Measurements from ENCODE around the gene MYADML2.

Gene MYADML2, protein sequence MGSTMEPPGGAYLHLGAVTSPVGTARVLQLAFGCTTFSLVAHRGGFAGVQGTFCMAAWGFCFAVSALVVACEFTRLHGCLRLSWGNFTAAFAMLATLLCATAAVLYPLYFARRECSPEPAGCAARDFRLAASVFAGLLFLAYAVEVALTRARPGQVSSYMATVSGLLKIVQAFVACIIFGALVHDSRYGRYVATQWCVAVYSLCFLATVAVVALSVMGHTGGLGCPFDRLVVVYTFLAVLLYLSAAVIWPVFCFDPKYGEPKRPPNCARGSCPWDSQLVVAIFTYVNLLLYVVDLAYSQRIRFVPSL

DNA sequence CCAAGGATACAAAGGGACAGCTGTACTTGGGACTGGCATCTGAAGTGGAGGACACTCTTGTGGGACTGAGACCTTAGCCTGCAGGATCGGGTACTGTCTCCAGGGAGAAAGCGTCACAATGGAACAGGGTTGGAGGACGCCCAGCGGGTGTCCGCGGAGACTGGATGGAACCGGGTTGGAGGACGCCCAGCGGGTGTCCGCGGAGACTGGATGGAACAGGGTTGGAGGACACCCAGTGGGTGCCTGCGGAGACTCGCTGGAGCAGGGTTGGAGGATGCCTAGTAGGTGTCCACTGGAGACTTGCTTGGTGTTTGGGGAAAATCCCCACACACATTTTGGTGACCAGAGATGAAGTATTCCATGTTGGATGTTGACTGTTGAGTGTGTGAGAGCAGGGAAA is at the start of gene MYADML2:
TSS of gene MYADML2 (minus strand) at position 45 of the 400 bp plus-strand sequence. CDS start 5,492 bp downstream, outside the sequence.
- no CpG with 5 or more reads among the region's 13 CpGs for WGBS (ENCODE audit: insufficient coverage, insufficient read length)
- Histone ChIP-seq H3K27ac (ENCODE audit: low read length) (no peak within 1 kb of the TSS), H3K9me3 (ENCODE audit: control insufficient read depth, insufficient read depth, low read length) (no peaks in the 10 kb centered on the region), H3K4me1 (ENCODE audit: control insufficient read depth, insufficient read depth, low read length) (no peaks in the 10 kb centered on the region; the same call in 1 of the 2 replicates), H3K27me3 (ENCODE audit: control insufficient read depth, insufficient read depth, low read length) (no peaks in the 10 kb centered on the region), H3K4me3 (ENCODE audit: low read length) (no peak within 1 kb of the TSS), H3K36me3 (ENCODE audit: control insufficient read depth, insufficient read depth, low read length) (no peaks in the 10 kb centered on the region)
- no peak for DNase-seq (ENCODE audit: low read depth, low spot score)

DNA sequence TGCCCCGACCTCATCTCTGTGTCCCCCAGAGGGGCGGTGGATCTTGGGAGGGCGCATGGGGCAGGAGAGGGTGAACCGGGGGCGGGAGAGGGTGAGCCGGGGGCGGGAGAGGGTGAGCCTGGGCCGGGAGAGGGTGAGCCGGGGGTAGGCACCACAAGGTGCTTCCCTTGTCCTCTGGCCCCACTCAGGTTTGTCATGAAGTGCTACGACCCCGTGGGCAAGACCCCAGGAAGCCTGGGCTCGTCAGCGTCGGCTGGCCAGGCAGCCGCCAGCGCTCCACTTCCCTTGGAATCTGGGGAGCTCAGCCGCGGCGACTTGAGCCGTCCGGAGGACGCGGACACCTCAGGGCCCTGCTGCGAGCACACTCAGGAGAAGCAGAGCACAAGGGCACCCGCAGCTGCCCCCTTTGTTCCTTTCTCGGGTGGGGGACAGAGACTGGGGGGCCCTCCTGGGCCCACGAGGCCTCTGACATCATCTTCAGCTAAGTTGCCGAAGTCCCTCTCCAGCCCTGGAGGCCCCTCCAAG is 49.3 kb upstream of the MYADML2 start:
- H3K9me3 ChIP-seq (ENCODE audit: control insufficient read depth, insufficient read depth, low read length) = no peaks in the 10 kb centered on the region
- H3K36me3 ChIP-seq (ENCODE audit: control insufficient read depth, insufficient read depth, low read length) = 0 out of 2 replicates have a peak, but pooled peaks cover 2% of the 10 kb centered on the region
- no CpG with 5 or more reads among the region's 28 CpGs for WGBS (ENCODE audit: insufficient coverage, insufficient read length)
- H3K4me3 ChIP-seq (ENCODE audit: low read length) = no peak overlapping the region
- DNase-seq (ENCODE audit: low read depth, low spot score) = no peak
- H3K4me1 ChIP-seq (ENCODE audit: control insufficient read depth, insufficient read depth, low read length) = peaks cover 14% of the 10 kb centered on the region
- no peaks in the 10 kb centered on the region for H3K27me3 ChIP-seq (ENCODE audit: control insufficient read depth, insufficient read depth, low read length)
- no peak overlapping the region for H3K27ac ChIP-seq (ENCODE audit: low read length)

DNA sequence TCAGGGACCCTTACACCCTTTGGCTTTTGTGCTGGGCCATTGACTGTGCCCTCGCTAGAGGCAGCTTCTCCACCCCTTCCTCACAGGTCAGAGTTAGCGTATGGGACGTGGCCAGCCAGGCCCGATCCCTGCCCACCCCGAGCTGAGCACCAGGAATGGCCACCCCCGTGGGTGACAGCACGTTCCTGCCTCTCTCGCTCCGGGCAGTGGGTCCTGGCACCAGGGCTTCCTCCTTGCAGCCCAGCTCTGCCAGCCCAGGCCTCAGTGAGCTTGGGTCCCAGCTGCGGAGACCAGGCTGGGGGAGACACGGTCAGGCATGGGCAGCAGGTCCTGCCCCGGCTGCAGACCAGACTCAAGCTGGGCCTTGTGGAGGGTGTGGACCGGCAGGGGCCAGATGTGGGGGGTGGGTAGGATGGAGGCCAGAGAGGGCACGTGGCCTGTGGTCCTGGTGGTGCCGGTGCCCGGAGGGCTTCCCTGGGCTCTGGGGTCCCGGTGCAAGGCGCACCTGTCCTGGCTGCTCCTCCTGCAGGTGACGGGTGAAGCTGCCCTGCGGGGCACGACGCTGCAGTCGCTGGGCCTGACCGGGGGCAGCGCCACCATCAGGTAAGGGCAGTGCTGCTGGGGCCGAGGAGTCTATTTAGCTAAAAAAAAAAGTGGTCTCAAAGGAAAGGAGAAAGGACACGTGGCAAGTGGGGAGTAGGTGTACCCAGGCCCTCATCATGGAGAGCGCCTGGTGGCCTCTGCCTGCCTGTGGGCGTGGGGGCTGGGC is 48.6 kb upstream of the MYADML2 start:
- peaks cover 14% of the 10 kb centered on the region for H3K4me1 ChIP-seq (ENCODE audit: control insufficient read depth, insufficient read depth, low read length)
- no peak overlapping the region for H3K27ac ChIP-seq (ENCODE audit: low read length)
- no peak overlapping the region for H3K4me3 ChIP-seq (ENCODE audit: low read length)
- H3K9me3 ChIP-seq (ENCODE audit: control insufficient read depth, insufficient read depth, low read length) = no peaks in the 10 kb centered on the region
- WGBS (ENCODE audit: insufficient coverage, insufficient read length) = no CpG with 5 or more reads among the region's 29 CpGs
- no peak for DNase-seq (ENCODE audit: low read depth, low spot score)
- no peaks in the 10 kb centered on the region for H3K27me3 ChIP-seq (ENCODE audit: control insufficient read depth, insufficient read depth, low read length)
- 0 out of 2 replicates have a peak, but pooled peaks cover 2% of the 10 kb centered on the region for H3K36me3 ChIP-seq (ENCODE audit: control insufficient read depth, insufficient read depth, low read length)

DNA sequence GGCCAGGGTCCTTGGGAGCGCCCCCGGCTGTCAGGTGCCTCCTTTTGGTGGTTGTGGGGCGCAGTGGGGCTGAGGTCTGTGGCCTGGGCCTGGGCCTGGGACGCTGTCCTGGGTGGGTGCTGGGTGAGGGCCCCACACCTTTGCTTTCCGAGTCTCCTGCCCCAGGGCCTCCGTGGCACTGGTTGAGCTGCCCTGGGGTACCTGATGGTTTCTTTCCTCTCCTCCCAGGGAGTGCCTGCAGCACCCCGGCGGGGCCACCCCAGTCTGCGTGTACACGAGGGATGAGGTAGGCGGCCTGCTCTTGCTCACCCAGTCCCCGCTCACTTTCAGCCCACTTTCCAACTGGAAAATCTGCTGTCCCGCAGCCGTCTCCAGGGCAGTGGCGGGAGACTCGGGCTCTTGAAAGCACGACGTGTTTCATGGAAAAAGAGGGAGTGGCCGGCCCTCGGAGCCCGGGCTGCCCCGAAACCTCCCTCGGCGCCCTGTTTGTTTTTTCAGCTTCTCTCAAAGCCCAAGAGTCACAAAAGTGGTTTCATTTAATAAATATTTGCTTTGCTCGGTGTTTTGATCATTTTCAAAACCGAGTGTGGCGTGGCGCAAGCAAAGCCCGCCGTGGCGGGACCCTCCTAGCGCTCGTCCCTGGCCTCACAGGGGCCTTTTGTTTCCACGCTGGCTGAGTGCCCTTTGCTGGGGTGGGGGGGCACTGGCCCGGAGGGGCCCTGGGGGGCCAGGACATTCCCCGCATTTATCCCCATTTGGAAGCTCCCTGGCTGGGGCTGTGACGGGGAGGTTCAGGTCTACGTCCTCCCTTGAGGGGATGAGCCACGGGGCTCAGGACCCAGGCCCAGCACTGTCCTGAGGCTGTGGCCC is 47.8 kb upstream of the MYADML2 start:
- no CpG with 5 or more reads among the region's 39 CpGs for WGBS (ENCODE audit: insufficient coverage, insufficient read length)
- no peak for DNase-seq (ENCODE audit: low read depth, low spot score)
- no peaks in the 10 kb centered on the region for H3K27me3 ChIP-seq (ENCODE audit: control insufficient read depth, insufficient read depth, low read length)

DNA sequence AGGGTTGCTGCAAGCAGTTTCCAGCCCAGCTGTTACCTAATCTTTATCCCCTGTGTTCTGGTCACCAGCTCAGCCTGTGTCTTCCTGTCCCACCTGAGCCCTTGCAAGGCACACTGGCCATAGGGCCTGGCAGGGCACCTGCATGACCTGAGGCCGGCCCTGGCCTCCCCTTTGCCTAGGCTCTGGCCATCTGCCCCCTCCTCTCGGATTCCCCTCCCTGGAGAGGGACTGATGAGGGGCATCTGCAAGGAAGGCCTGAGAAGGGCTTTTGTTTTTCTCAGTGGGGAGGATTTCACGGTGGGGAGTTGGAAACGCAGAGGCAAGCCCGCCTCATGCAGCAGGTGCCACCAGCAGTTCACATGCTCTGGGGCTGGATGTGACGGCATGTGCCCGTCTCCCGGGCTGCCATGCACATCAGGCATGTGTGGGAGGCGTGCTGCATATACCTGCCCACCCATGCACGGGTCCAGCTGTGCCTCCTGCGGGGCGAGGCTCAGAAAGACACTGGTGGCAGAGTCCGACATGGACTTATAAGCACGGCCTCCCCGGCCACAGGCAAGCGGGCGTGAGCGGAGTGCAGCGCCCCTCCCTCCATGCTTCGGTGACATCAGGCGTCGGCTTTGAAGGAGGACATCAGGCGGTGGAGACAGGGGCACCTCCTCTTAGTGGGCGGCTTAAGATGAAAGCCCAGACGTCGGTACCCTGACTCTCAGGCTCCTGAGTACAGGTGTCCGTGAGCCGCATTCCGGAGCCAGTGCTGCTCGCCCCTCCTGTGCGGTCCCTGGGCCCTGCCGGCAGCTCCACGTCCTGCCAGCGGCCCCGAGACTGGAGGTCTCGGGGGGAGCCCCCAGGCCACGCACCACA is 46.9 kb upstream of the MYADML2 start:
- 0 out of 2 replicates have a peak, but pooled peaks cover 4% of the 10 kb centered on the region for H3K36me3 ChIP-seq (ENCODE audit: control insufficient read depth, insufficient read depth, low read length)
- peaks cover 13% of the 10 kb centered on the region for H3K4me1 ChIP-seq (ENCODE audit: control insufficient read depth, insufficient read depth, low read length)
- no peak for DNase-seq (ENCODE audit: low read depth, low spot score)
- H3K9me3 ChIP-seq (ENCODE audit: control insufficient read depth, insufficient read depth, low read length) = no peaks in the 10 kb centered on the region
- WGBS (ENCODE audit: insufficient coverage, insufficient read length) = no CpG with 5 or more reads among the region's 37 CpGs
- H3K27ac ChIP-seq (ENCODE audit: low read length) = no peak overlapping the region
- no peak overlapping the region for H3K4me3 ChIP-seq (ENCODE audit: low read length)
- H3K27me3 ChIP-seq (ENCODE audit: control insufficient read depth, insufficient read depth, low read length) = no peaks in the 10 kb centered on the region

More for the DNA sequence above, 47.8 kb upstream of the MYADML2 start:
- peaks cover 13% of the 10 kb centered on the region for H3K4me1 ChIP-seq (ENCODE audit: control insufficient read depth, insufficient read depth, low read length)
- 0 out of 2 replicates have a peak, but pooled peaks cover 2% of the 10 kb centered on the region for H3K36me3 ChIP-seq (ENCODE audit: control insufficient read depth, insufficient read depth, low read length)
- H3K9me3 ChIP-seq (ENCODE audit: control insufficient read depth, insufficient read depth, low read length) = no peaks in the 10 kb centered on the region
- no peak overlapping the region for H3K27ac ChIP-seq (ENCODE audit: low read length)
- no peak overlapping the region for H3K4me3 ChIP-seq (ENCODE audit: low read length)

DNA sequence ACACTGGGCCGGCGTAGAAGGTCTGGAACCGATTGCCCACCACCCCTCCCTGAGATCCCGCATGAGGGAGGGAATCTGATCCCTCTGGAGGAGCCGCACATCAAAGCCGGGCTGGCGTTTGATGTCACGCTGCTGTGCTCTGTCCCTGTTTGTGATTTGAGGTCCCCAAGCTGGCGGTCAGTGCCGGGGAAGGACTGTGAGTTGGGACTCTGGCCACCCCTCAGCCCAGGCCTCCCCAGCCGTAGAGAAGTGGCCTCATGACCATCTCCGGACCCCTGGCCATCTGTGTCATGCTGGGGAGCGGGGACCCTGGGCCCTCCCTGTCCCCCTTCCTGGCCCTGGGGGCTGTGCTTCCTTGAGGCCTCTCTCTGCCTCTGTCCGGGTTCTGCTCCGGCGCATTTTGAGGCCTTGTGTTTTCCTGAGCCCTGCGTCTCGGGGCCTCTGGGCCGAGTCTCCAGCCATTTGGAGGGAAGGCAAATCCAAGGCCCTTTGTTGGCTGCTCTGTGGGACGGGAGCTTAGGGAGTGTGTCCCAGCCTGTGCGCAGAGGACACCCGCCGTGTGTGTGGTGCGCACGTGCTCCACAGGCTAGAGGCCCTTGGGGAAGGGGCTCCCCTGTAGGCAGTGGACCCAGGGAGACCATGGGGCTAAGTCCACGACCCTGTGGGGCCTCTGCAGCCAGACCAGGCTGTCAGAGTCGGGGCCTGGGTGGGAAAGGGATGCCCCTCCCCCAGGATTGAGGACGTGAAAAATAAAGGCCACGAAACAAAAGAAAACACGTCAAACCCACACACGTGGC is 45.5 kb upstream of the MYADML2 start:
- WGBS (ENCODE audit: insufficient coverage, insufficient read length) = no CpG with 5 or more reads among the region's 31 CpGs
- H3K9me3 ChIP-seq (ENCODE audit: control insufficient read depth, insufficient read depth, low read length) = no peaks in the 10 kb centered on the region
- H3K4me3 ChIP-seq (ENCODE audit: low read length) = no peak overlapping the region
- H3K27me3 ChIP-seq (ENCODE audit: control insufficient read depth, insufficient read depth, low read length) = no peaks in the 10 kb centered on the region
- H3K27ac ChIP-seq (ENCODE audit: low read length) = no peak overlapping the region
- H3K4me1 ChIP-seq (ENCODE audit: control insufficient read depth, insufficient read depth, low read length) = peaks cover 13% of the 10 kb centered on the region
- 0 out of 2 replicates have a peak, but pooled peaks cover 4% of the 10 kb centered on the region for H3K36me3 ChIP-seq (ENCODE audit: control insufficient read depth, insufficient read depth, low read length)
- DNase-seq (ENCODE audit: low read depth, low spot score) = no peak

DNA sequence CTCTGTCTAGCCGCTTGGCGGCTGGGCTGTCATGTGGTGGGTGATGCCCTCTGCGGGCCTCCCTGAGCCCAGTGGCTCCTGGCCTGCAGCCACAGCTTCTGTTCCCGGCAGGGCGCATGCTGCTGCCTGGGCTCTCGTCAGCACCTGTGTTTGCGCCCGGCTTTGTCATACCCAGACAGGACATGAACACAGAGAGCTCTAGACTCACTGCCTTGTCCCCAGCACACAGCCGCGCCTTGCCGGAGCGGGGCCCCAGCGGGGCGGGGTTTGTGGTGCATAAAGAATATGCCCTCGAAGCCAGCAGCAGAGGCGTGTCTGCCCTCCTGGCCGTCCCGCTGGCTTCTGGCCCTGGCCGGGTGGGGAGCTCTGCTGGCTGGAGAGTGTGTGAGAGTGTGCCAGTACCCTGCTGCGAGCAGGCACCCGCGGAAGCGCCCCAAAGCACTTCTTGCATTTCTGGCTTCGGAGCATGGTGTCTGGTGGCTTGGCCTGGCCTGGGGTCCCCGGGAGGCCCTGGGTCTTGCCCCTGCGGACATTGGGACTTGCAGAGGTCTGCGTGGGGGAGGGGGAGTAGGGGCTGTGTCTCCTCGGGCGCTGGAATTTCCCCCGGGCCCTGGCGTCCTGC is 44.8 kb upstream of the MYADML2 start:
- Histone ChIP-seq H3K4me3 (ENCODE audit: low read length) (no peak overlapping the region), H3K36me3 (ENCODE audit: control insufficient read depth, insufficient read depth, low read length) (peaks cover 7% of the 10 kb centered on the region; the same call in 1 of the 2 replicates), H3K27ac (ENCODE audit: low read length) (no peak overlapping the region), H3K4me1 (ENCODE audit: control insufficient read depth, insufficient read depth, low read length) (peaks cover 13% of the 10 kb centered on the region), H3K27me3 (ENCODE audit: control insufficient read depth, insufficient read depth, low read length) (no peaks in the 10 kb centered on the region), H3K9me3 (ENCODE audit: control insufficient read depth, insufficient read depth, low read length) (no peaks in the 10 kb centered on the region)
- no peak for DNase-seq (ENCODE audit: low read depth, low spot score)
- no CpG with 5 or more reads among the region's 31 CpGs for WGBS (ENCODE audit: insufficient coverage, insufficient read length)

DNA sequence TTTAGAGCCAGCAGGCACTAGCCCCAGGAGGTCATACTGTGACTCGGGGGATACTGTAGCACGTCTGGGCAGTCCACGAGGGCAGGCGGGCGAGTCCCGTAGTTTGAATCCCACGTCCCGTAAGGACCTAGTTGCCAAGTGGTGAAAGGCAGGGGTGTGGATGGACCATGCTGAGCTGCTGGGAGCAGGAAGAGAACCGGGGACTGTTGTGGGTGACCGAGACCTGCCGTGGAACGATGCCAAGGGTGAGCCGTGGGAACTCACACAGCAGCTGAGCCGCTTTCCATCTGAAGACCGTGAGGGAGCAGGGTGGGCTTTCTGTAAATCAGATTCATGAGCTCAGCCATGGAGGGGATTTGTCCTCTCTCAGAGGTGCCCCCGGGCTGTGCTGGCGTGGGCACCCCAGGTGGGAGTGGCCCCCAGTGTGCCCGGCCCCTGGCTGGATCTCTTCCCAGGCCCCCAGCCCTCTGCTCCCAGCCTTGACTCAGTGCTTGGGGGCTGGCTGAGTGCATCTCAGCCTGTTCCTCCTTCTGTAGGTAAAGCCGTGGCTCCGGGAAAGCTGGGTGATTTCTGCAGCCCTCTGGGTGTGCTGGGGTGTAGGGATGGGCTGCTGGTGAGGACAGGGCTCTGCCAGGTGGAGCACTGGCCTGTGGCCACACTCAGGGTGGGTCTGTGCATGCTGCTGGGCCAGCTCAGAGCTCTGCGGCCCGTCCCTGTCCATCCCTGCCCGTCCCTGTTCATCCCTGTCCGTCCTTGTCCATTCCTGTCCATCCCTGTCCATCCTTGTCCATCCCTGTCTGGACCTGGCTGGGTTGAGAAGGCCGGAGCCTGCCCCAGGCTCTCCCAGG is 44.0 kb upstream of the MYADML2 start:
- WGBS (ENCODE audit: insufficient coverage, insufficient read length) = no CpG with 5 or more reads among the region's 25 CpGs
- Histone ChIP-seq H3K9me3 (ENCODE audit: control insufficient read depth, insufficient read depth, low read length) (no peaks in the 10 kb centered on the region), H3K27me3 (ENCODE audit: control insufficient read depth, insufficient read depth, low read length) (no peaks in the 10 kb centered on the region), H3K36me3 (ENCODE audit: control insufficient read depth, insufficient read depth, low read length) (peaks cover 7% of the 10 kb centered on the region; the same call in 1 of the 2 replicates), H3K27ac (ENCODE audit: low read length) (no peak overlapping the region), H3K4me3 (ENCODE audit: low read length) (no peak overlapping the region), H3K4me1 (ENCODE audit: control insufficient read depth, insufficient read depth, low read length) (peaks cover 13% of the 10 kb centered on the region)
- DNase-seq (ENCODE audit: low read depth, low spot score) = no peak

Data from iPS DF 6.9 (cell line).